Sigmoid colon (tissue), 7 donors: Measurements from ENCODE around the gene LSM12. TPM values are rescaled to one million over a fixed set of nuclear protein-coding genes. Genes with fewer than 3 reads are reported as not detected.
"Not testable (repeated sequence)": the region's sequence is repeated elsewhere in the genome, so short reads cannot be mapped to it uniquely, and the experiment has no call there.

Experiments
- DNase-seq: peaks from one replicate; pipeline ENCODE4 v3.0.0-alpha.2; 2019
- H3K27ac ChIP-seq, 4 donors: fragments of 200-600 bp; sonication (generic); one replicate each; pipeline ENCODE4 v1.5.1; 2016 to 2019; ENCODE audit warnings: mild to moderate bottlenecking in 1 of 4
- H3K27me3 ChIP-seq, 3 donors: fragments of 200-600 bp; sonication (generic); one replicate each; pipeline ENCODE4 v1.5.1; 2019; ENCODE audit warnings: mild to moderate bottlenecking in 1 of 3
- H3K36me3 ChIP-seq, 4 donors: fragments of 200-600 bp; sonication (generic); one replicate each; pipeline ENCODE4 v1.5.1; 2016 to 2019
- H3K4me1 ChIP-seq, 4 donors: fragments of 200-600 bp; sonication (generic); one replicate each; pipeline ENCODE4 v1.5.1; 2017 to 2019
- H3K4me3 ChIP-seq, 4 donors: fragments of 200-600 bp; sonication (generic); one replicate each; pipeline ENCODE4 v1.5.1; 2017 to 2019; ENCODE audit warnings: mild to moderate bottlenecking in 2 of 4, moderate library complexity in 1 of 4
- H3K9me3 ChIP-seq, 4 donors: fragments of 200-600 bp in 3 of 4; sonication (generic) in 3 of 4; one replicate each; pipeline versions ENCODE4 v1.5.1 to v1.6.1; 2013 to 2019
- CTCF ChIP-seq, 4 experiments: fragments of 450-650 bp in 3 of 4; fragments of 200-600 bp in 1 of 4; IDR thresholded peaks; one replicate each; pipeline ENCODE4 v1.5.1; 2016 to 2019; ENCODE audit warnings: antibody characterized with exemption in 4 of 4, mild to moderate bottlenecking in 3 of 4, moderate library complexity in 2 of 4
- EP300 ChIP-seq, 4 donors: sonication (generic); formaldehyde crosslinking; IDR thresholded peaks; one replicate each; pipeline ENCODE4 v1.6.1; 2017; ENCODE audit warnings: antibody characterized with exemption in 4 of 4
- POLR2A ChIP-seq, 2 donors: fragments of 450-650 bp; IDR thresholded peaks; one replicate each; pipeline ENCODE4 v1.6.1; 2016; ENCODE audit warnings: antibody characterized with exemption in 2 of 2, mild to moderate bottlenecking in 2 of 2, moderate library complexity in 2 of 2
- POLR2AphosphoS5 ChIP-seq, 4 donors: sonication (generic); formaldehyde crosslinking; IDR thresholded peaks; one replicate each; pipeline ENCODE4 v1.6.1; 2017; ENCODE audit warnings: antibody characterized with exemption in 4 of 4
- WGBS, 2 donors: extraction: QIAGEN DNeasy Blood & Tissue Kit; methylation state at CpG; one replicate each; pipeline ENCODE4 v1.1.7; 2013; 5-methylcytosine and 5-hydroxymethylcytosine counted together
- intact Hi-C: fragments of 100-400 bp; cut with DNase I; formaldehyde crosslinking; loops from one replicate; pipeline ENCODE4 v1.15.1; 2023
- polyA plus RNA-seq, 3 donors: library from polyadenylated mRNA; stranded (reverse); fragments of 200-250 nt; gene quantifications; one replicate each; pipeline ENCODE4 v1.2.3, GENCODE V29; 2013
- total RNA-seq, 4 donors: library from RNA; depleted of rRNA; stranded (reverse); fragments of >200 nt; gene quantifications; one replicate each; pipeline ENCODE4 v1.1.0, GENCODE V29; 2016
- donor health status: healthy with polysubstance abuse.
- donor health status: Bipolar disorder and iron deficiency.
- donor health status: healthy.

The LSM12 gene
- total and polyA plus RNA-seq, 7 donors, result 28.8 to 46.9 (median 37.9) TPM

GRCh38 chr17:44039829-44040635 is 26.4 kb downstream of the LSM12 start:
- no peaks in the 10 kb centered on the region for H3K27me3 ChIP-seq
- TF ChIP-seq POLR2A (IDR thresholded peaks at IDR 0.05) (no peak), CTCF (IDR thresholded peaks at IDR 0.05) (no peak), POLR2AphosphoS5 (IDR thresholded peaks at IDR 0.05) (no peak), EP300 (IDR thresholded peaks at IDR 0.05) (no peak)
- H3K4me1 ChIP-seq, result peaks cover 0 to 57% (median 41%) of the 10 kb centered on the region in 4 donors
- peak overlapping the region; percentile 62 to 72 (median 67) for H3K27ac ChIP-seq
- WGBS, 2 donors, result 70 to 78% methylated on average over 6 of the region's 6 CpGs
- no peak overlapping the region for H3K4me3 ChIP-seq
- H3K36me3 ChIP-seq, result peaks cover 0 to 28% (median 17%) of the 10 kb centered on the region in 4 donors
- H3K9me3 ChIP-seq, result no peaks in the 10 kb centered on the region
- DNase-seq, result no peak
- intact Hi-C loops, result loop anchor here (2.0 kb wide), 1 partner anchor 95 kb away; no protein-coding TSS in a partner anchor

- H3K4me3 ChIP-seq, result no peak overlapping the region
- DNase-seq, result no peak
- no peaks in the 10 kb centered on the region for H3K27me3 ChIP-seq
- peak overlapping the region in 1 of 4 donors; percentile 18 for H3K27ac ChIP-seq
- intact Hi-C loops, result no loop called here
- WGBS, 2 donors, result 82 to 90% methylated on average over 3 of the region's 3 CpGs
- peaks cover 0 to 44% (median 31%) of the 10 kb centered on the region in 4 donors for H3K4me1 ChIP-seq
- H3K36me3 ChIP-seq, result peaks cover 0 to 36% (median 21%) of the 10 kb centered on the region in 4 donors
- TF ChIP-seq CTCF (IDR thresholded peaks at IDR 0.05), result no peak
- TF ChIP-seq POLR2AphosphoS5 (IDR thresholded peaks at IDR 0.05), result no peak
- no peak for TF ChIP-seq POLR2A (IDR thresholded peaks at IDR 0.05)
- no peak for TF ChIP-seq EP300 (IDR thresholded peaks at IDR 0.05)
- no peaks in the 10 kb centered on the region for H3K9me3 ChIP-seq
These were observed 27.9 kb downstream of the LSM12 start for GRCh38 chr17:44038604-44039011.

- peaks cover 0 to 48% (median 22%) of the 10 kb centered on the region in 4 donors for H3K36me3 ChIP-seq
- DNase-seq, result no peak
- intact Hi-C loops, result no loop called here
- H3K9me3 ChIP-seq, result no peaks in the 10 kb centered on the region
- no peak for TF ChIP-seq EP300 (IDR thresholded peaks at IDR 0.05)
- no peak for TF ChIP-seq CTCF (IDR thresholded peaks at IDR 0.05)
- TF ChIP-seq POLR2AphosphoS5 (IDR thresholded peaks at IDR 0.05), result no peak
- no peak for TF ChIP-seq POLR2A (IDR thresholded peaks at IDR 0.05)
- no peaks in the 10 kb centered on the region for H3K27me3 ChIP-seq
- H3K4me3 ChIP-seq, result no peak overlapping the region
- 96 to 99% methylated on average over 2 of the region's 2 CpGs for WGBS, 2 donors
- no peak overlapping the region for H3K27ac ChIP-seq
- peaks cover 0 to 32% (median 22%) of the 10 kb centered on the region in 4 donors for H3K4me1 ChIP-seq
These were observed 29.0 kb downstream of the LSM12 start for GRCh38 chr17:44037471-44037870.

GRCh38 chr17:44034688-44035087 is 31.8 kb downstream of the LSM12 start:
- WGBS, 2 donors, result no CpG with 5 or more reads among the region's 3 CpGs
- Histone ChIP-seq H3K4me1 (peaks cover 0 to 11% (median 2%) of the 10 kb centered on the region in 4 donors), H3K36me3 (peaks cover 0 to 64% (median 27%) of the 10 kb centered on the region in 4 donors)
- H3K4me3 ChIP-seq, DNase-seq, H3K27me3 ChIP-seq, H3K27ac ChIP-seq, H3K9me3 ChIP-seq, intact Hi-C loops: not testable (repeated sequence)

GRCh38 chr17:44033861-44034408 is 32.5 kb downstream of the LSM12 start:
- H3K4me3 ChIP-seq, result no peak overlapping the region
- H3K9me3 ChIP-seq, result no peaks in the 10 kb centered on the region
- intact Hi-C loops, result no loop called here
- H3K4me1 ChIP-seq, result peaks cover 0 to 8% (median 0%) of the 10 kb centered on the region in 4 donors
- no peaks in the 10 kb centered on the region for H3K27me3 ChIP-seq
- H3K27ac ChIP-seq, result no peak overlapping the region
- no peak for DNase-seq
- no peak for TF ChIP-seq POLR2A (IDR thresholded peaks at IDR 0.05)
- no peak for TF ChIP-seq EP300 (IDR thresholded peaks at IDR 0.05)
- TF ChIP-seq POLR2AphosphoS5 (IDR thresholded peaks at IDR 0.05), result no peak
- TF ChIP-seq CTCF (IDR thresholded peaks at IDR 0.05), result no peak
- 80 to 86% methylated on average over 3 of the region's 3 CpGs for WGBS, 2 donors
- peaks cover 0 to 62% (median 27%) of the 10 kb centered on the region in 4 donors for H3K36me3 ChIP-seq
